GM19467 (cell line): ENCODE measurements around the gene MTA2.
"Not testable (repeated sequence)": the region's sequence is repeated elsewhere in the genome, so short reads cannot be mapped to it uniquely, and the experiment has no call there.

Experiments
- ATAC-seq: cut with Tn5 transposase; IDR thresholded peaks from one replicate; pipeline ENCODE4 v1.9.1; 2021; ENCODE audit warnings: mild to moderate bottlenecking, moderate library complexity; ENCODE audit not compliant: unreplicated experiment

Gene MTA2

DNA sequence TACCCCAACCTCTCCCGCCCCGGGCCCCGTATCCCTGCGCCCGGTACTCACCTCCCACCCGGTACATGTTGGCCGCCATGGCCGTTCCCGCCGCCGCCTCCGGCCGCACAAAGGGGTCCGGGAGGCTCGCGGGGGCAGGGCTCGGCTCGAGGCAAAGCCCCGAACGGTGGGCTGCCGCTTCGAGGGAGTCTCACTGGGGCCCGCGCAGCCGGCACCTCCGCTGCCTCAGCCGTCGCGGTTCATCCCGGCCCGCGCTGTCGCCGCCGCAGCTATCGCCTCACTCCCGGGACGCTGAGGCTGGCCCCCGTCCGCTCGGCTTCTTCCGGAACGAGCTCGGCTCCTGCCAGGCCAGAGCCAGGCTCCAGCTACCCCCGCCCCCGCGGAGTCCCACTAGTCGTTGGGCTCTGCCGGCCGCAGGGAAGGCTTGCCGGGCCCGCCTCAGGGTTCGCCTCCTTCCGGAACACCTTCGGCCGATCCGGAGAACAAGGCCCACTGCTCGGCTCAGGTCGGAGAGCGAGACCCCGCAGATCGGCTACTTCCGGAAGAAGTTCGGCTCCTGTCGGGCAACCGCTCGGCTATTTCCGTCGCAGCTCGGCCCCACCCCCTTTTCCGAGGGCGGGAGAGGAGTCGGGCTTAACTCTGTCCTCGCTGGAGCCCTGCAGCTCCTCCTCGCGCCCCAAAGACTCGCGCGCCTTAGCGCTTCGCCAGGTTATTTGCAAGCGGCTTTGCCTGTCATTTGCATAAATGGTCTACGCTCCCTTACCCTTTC is at the start of gene MTA2:
Gene MTA2, minus strand, starts transcription at position 494 of the 769 bp plus-strand sequence. Its CDS starts 415 bp downstream, at position 79.
- ATAC-seq, result peak; percentile 73

DNA sequence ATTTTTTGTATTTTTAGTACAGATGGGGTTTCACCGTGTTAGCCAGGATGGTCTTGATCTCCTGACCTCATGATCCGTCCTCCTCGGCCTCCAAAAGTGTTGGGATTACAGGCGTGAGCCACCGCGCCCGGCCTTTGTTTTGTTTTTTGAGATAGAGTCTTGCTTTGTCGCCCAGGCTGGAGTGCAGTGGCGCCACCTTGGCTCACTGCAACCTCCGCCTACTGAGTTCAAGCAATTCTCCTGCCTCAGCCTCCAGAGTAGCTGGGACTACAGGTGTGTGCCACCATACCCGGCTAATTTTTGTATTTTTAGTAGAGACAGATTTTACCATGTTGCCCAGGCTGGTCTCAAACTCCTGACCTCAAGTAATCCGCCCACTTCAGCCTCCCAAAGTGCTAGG is 48.6 kb upstream of the MTA2 start:
- ATAC-seq, result not testable (repeated sequence)

DNA sequence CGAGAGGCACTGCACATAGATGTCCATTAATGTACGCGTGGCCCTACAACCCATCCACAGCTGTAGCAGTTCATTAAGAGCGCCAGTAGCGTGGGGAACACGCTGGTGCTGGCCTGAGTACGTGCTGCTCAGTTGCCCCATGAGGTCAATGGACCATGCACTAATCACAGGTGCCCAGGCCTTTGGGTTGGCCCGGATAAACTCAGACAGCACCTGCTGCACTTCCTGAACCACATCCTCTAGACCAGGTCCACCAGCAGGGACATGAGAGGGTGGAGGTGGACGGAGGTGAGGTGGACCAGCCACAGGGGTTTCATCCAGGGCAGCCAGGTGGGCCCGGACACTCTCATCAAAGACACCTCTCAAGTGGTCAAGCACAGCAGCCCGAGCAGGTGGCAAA is 47.8 kb upstream of the MTA2 start:
- ATAC-seq, result no peak

DNA sequence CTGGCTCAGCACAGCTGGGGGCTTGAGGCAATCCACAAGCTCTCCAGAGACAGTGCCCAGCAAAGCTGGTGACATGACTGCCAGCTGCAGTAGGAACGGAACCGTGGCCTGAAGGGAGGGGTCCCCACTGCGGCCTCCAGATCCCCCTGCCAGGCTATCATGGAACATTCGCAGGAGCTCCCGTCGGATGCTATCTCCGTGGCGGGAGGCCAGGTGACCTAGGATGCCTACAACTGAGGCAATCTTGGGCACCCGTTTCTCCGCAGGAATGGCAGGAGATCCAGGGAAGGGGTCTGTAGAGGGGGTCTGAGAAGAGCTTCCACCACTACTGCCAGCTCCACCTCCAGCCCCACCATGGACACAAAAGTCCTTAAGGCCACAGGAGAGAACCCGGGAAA is 47.3 kb upstream of the MTA2 start:
- ATAC-seq, result no peak

DNA sequence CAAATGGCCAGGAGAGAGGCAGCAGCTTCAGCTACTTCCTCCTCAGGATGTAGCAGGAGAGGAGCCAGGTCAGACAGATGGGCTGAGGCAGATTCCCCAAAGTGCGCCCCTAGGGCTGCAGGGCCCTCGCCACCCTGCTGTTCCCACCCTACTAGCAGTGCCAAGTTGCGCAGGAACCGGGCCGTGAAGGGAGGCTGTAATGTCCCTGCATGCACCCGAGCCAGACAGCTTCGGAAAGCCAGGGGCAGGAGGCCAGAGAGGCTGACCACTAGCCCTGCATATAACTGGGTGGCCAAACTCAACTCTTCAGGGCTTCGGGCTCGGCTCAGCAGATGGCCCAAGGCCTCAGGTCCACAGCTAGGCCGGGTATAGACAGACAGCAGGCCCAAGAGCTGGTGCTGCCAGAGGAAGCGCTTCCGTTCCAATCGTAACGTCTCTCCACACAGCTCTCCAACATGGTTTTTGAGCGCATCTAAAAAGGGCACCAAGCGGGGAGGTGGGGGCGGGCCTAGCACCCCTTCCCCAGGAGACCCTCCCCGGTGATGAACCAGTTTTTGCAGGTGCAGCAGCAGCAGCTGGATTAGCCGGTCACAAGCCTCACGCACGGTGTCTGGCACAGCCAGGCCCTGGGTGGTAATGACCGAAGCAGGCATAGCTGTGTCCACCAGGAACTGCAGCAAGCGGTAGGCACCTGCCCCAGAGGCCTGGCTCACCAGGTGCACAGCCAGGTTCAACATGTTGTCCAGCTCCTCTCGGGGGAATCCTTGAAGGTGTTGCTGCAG is 46.7 kb upstream of the MTA2 start:
- ATAC-seq, result no peak

DNA sequence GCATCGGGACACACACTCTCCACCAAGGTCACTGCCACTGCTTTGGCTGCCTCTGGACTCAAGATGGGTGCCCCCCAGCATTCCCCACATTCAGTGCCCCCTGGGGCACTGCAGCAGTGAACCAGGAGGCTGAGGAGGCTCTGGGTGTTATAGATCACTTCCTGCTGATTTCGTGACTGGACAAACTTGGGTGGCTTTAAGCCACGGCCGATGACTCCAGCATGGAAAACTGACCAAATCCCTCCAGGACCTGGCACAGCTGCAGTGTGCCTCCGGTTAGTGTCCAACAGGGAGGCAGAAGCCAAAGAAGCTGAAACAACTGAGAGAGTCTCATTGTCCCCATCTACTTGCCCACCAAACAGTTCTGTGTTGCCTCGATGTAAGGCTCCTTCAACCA is 45.9 kb upstream of the MTA2 start:
- ATAC-seq, result no peak

DNA sequence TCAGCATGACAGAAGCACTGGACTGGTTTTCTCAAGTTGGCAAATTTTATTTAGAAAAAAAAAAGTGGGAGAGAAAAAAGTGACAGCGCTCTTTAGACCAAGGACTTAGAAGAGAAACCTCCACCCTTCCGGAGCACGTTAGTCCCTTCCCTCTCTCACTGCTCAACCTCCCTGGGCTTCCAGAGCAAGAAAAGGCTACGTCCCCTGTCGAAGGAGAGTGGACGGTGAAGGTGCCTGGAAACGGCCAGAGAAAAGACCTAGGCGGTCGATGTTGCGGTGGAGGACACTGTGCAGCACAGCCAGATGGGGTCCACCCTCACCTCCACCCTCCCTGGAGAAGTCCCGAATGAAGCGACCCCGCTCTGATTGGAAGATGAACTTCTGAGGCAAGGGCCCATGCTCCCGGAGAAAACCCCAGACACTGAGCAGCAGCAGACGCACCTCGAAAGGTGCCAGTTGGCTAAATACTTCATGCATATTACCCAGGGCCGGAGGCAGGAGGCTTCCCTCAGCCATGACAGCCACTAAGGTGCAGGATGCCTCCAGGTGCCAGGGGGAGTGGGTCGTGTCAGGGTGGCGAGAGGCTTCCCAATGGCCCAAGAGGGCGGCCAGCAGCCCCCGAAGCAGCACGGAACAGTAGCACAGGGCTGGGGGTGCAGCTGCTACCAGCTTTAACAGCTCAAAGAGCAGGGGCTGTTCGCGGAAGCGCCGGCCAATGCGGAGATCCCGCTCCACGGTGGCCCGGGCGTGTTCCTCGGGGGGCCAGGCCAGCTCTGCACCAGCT is 45.4 kb upstream of the MTA2 start:
- ATAC-seq, result no peak

DNA sequence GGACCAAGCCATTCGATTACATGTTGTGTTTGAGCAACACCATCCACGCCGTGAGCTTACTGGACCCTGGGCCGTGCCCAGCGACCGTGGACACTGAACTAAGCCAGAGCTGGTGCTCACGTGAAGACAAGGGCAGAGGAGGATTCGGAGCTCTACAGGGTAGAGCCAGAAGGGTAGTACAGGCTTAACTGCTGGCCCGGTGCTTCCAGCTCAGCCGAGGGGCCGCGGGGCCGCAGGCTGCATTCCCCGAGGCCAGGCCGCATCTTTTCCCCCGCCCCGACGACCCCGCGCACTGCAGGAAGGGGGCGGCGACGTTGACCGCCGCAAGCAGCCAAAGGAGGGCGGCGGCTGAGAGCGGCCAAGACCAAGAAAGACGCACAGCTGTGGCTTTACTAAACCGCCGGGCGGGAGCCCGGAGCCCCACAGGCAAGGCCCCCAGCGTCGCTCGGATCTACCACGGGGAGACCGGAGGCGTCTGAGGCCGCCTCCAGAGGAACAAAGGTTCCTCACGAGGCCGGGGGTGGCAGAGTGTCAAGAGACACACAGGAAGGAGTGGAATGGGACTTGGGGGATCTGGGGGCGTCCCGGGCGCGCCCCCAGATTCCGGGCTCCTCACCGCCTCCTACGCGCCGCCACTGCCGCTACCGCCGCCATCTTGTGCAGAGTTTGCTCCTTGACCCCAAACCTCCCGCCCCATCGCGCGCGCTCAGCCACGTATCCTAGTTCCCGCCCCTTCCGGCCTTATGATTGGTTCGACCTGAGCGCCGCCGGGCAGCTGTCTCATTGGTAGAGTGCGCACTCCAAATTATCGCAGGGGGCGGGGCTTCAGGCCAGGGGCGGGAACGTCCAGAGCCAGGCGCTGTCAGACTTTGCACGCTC is 44.5 kb upstream of the MTA2 start, which contains the start of gene GANAB:
Gene GANAB, minus strand, starts transcription at position 668 of the 879 bp plus-strand sequence. Its CDS starts 14 bp downstream, at position 654.
- ATAC-seq, result peak; percentile 81

DNA sequence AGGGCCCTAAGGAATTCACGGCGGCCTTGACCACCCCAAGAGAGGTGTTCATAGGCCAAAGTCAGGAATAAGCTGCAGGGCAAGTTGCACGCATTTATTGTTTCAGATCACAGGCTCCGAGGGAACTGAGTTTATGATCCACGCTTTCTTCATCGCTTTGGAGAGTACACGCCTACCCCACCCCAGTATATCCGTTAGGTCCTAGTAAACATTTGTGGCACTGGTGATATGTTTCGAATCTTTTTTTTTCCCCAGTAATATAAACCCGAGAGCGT is 43.9 kb upstream of the MTA2 start:
- ATAC-seq, result no peak

DNA sequence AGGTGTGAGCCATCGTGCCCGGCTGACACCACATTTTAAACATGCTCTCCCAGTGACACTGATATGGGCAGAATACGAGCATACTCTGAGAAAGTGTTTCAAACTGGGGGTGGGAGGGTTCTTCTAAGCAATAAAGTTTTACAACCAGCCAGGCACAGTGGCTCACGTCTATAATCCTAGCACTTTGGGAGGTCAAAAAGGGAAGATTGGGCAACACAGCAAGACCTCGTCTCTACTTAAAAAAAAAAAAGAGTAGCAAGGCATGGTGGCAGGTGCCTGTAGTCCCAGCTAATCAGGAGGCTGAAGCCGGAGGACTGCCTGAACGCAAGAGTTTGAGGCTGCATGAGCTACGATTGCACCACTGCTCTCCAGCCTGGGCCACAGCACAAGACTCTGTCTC is 42.6 kb upstream of the MTA2 start:
- no peak for ATAC-seq

DNA sequence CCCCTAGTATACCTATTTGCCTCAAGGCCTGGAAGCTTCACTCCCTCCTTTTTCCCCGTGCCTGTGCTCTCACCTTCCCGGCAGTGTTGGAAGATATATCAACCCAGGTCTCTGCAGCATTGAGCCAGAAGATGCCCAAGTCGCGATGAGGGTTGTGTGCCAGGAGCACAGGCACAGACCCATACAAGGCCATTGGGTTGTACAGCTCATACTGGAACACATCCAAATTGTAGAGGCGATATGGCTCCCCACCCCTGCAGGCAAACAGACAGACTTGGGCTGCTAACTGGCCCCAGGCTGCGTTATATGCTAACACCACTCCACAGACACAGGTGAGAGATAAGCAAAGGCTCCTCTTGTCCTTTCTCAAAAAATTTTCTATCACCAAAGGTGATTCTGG is 30.8 kb upstream of the MTA2 start:
- no peak for ATAC-seq

DNA sequence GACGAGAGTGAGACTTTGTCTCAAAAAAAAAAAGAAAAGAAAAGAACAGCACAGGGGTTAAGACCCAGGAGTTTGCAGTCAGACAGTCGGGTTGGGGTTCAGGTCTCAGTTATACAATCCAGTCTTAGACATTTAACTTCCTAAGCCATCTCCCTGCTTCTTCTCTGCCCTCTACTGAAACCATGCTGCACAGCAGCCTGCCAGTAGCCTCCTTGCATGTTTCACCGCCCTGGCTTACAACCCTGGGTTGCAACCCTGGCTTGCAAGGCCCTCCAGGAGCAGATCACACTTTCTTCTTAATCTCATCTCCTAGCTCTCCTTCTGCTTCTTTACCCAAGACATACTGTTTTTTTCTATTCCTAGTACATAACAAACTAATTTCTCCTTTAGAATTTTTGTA is 26.0 kb upstream of the MTA2 start:
- ATAC-seq, result no peak

DNA sequence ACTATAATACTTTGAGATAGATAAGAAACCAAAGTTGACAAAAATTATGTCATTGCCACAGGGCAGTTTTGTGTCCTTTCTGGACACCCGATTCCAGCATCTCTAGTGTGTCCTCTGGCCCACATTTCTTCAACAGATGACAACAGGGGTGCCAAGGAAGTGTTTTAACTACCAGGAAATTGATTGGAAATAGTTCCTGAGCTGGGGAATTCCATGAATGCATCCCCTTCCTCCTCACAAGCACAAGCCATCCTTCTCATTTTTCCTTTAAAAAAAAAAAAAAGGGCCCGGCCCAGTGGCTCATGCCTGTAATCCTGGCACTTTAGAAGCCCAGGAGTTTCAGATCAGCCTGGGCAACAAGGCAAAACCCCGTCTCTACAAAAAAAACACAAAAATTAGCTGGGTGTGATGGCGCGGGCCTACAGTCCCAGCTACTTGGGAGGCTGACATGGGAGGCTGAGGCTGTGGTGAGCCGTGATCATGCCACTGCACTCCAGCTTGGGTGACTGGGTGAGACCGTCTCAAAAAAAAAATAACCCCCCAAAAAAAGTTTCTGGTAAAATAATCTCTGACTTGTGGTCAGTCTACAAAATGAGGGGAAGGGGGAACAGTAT is 20.9 kb upstream of the MTA2 start:
- no peak for ATAC-seq

DNA sequence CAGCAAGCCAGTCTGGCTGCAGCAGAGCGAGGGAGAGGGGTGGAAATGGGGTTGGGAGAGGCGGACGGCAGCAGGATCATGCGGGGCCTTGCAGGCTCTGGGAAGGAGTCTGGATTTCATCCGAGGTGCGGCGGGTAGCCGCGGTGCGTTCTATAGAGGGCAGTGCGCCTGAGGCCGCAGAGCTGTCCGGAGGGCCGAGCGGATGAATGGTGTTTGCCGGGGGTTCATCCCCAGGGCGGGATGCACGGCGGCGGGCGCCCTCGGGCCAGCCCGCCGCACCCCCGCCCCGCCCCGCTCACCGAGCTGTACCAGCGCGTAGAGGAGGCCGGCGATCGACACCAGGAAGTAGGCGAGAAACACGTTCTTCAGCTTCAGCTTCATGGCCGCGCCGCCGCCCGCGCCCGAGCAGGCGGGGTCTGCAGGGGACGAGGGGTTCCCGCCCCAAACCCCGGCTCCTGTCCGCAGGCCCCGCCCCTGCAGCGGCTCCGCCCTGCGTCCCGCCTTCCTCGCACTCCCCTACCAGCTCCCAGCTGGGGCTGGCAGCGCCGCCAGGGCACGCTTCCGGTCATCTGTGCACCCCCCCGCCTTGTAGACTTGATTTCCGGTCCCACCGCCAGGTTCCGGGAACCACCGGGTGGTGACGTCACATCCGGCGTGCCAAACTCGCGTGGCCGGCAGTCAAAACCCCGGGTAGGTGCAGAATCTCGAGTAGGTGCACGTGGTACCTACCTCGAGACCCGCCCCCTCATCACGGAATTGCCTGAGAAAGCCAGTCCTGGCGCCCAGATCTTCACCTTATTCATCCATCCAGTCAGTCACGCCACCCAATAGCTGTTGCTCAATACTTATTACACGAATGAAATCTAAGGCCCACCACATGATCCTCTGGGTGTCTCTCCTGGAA is 20.2 kb upstream of the MTA2 start, which contains the start of gene B3GAT3:
Gene B3GAT3, minus strand, starts transcription at position 420 of the 904 bp plus-strand sequence. Its CDS starts 39 bp downstream, at position 381.
- peak; percentile 90 for ATAC-seq

DNA sequence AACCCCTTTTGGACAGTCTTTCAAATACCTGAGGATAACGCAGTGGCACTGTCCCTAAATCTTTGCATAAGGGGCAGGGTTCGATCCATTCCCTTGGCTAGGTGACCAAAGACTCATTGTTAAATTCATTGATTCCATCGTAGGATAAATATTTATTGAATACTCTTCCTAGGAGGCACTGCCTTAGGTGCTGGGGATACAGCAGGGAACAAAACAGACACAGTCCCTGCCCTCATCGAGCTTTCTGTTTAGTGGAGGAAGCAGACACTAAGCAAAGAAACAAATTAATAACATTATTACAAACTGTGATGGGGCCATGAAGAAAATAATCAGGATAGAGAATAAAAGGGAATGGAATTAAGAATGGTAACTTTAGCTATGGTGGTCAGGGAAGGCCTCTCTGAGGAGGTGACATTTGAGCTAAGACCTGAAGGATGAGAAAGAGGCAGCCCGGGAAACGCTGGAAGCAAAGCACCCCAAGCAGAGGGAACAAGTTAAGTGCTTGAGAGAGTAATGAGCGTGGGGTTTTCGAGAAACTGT is 19.4 kb upstream of the MTA2 start:
- no peak for ATAC-seq

DNA sequence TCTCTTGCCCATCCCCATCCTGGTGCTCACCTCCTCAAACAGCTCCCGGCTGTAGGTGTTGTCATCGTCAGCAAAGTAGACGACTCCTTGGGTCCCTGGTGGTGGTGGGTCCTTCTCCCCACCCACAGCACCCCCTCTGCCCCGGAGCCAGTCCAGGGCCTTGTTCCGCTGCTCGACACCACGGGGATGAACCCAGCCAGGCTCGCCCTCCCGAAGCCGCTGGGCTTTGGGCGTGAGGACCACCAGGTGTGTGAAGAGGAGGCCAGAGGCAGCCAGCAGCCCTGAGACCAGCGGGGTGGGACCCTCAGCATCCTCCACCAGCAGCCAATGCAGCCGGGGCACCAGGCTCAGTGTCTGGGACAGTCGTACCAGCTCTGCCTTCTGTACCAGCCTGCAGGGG is 15.3 kb upstream of the MTA2 start:
- ATAC-seq, result not testable (repeated sequence)

DNA sequence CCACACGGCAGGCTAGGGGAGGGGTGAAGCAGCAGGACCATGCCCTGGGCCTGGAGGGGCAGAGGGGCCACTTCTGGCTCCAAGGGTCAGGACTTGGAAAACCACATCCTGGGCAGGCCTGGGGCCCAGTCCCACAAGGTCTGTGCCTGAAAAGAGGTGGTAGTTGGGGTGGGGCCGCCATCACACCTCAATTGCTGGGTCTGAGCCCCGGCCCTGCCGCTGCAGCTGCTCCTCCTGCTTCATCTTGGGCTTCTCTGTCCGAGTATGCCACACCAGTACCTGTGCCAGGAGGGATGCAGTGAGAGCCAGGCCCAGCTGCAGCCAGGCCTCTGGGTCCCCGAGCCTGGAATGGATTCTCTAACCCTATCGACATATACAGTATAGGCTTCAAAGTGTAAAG is 13.9 kb upstream of the MTA2 start:
- no peak for ATAC-seq

DNA sequence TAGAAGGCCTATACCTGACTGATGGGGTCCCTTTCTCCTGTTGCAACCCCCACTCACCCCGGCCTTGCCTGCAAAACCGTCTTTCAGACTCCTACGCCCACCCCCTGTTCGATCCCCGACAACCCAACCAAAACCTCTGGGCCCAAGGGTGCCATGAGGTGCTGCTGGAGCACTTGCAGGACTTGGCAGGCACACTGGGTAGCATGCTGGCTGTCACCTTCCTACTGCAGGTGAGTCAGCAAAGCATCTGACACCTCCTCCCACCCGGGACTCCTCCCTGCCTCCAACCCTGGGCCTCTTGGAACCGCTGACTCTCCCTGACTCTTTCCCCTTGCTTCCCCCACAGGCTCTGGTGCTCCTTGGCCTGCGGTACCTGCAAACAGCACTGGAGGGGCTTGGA is 12.6 kb upstream of the MTA2 start:
- ATAC-seq, result no peak

DNA sequence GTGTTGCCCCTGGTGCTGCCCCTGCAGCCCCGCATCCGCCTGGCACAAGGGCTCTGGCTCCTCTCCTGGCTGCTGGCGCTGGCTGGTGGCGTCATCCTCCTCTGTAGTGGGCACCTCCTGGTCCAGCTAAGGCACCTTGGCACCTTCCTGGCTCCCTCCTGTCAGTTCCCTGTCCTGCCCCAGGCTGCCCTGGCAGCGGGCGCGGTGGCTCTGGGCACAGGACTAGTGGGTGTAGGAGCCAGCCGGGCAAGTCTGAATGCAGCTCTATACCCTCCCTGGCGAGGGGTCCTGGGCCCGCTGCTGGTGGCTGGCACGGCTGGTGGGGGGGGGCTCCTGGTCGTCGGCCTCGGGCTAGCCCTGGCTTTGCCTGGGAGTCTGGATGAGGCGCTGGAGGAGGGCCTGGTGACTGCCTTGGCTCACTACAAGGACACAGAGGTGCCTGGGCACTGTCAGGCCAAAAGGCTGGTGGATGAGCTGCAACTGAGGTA is 11.7 kb upstream of the MTA2 start:
- no peak for ATAC-seq
